GM23338 (cell line): Measurements from ENCODE around the gene SPEF1.

ENCODE experiments used
- CTCF ChIP-seq, 2 experiments: fragments of 200-600 bp in 1 of 2; sonication (generic) in 1 of 2; conservative IDR thresholded peaks; 2 replicates each; pipeline versions ENCODE4 v1.5.1 to v1.6.1; 2016 to 2017; ENCODE audit warnings: antibody characterized with exemption in 2 of 2, low read depth in 2 of 2, mild to moderate bottlenecking in 2 of 2, moderate library complexity in 1 of 2
- EZH2 ChIP-seq: fragments of 200-600 bp; sonication (generic); IDR thresholded peaks from one replicate; pipeline ENCODE4 v1.8.0; 2017; ENCODE audit warnings: antibody characterized with exemption, mild to moderate bottlenecking, low read depth; ENCODE audit not compliant: unreplicated experiment
- EZH2phosphoT487 ChIP-seq: fragments of 200-600 bp; sonication (generic); IDR thresholded peaks from one replicate; pipeline ENCODE4 v1.8.1; 2018; ENCODE audit warnings: antibody characterized with exemption; ENCODE audit not compliant: unreplicated experiment
- POLR2AphosphoS5 ChIP-seq: IDR thresholded peaks from 2 replicates; pipeline ENCODE4 v1.6.1; 2016; ENCODE audit warnings: antibody characterized with exemption, low read depth
- TF ChIP-seq, protein P1 (sequence below): IDR thresholded peaks from 2 replicates; pipeline ENCODE4 v1.6.1; 2016; ENCODE audit warnings: antibody characterized with exemption

GRCh38 chr20:3803854-3804253 is 22.6 kb upstream of the SPEF1 start:
- TF ChIP-seq CTCF (conservative IDR thresholded peaks at IDR 0.05; ENCODE audit: low read depth in 2 of 2) (no peak), EZH2 (no peak), POLR2AphosphoS5 (no peak), EZH2phosphoT487 (no peak)
- TF ChIP-seq, protein P1, sequence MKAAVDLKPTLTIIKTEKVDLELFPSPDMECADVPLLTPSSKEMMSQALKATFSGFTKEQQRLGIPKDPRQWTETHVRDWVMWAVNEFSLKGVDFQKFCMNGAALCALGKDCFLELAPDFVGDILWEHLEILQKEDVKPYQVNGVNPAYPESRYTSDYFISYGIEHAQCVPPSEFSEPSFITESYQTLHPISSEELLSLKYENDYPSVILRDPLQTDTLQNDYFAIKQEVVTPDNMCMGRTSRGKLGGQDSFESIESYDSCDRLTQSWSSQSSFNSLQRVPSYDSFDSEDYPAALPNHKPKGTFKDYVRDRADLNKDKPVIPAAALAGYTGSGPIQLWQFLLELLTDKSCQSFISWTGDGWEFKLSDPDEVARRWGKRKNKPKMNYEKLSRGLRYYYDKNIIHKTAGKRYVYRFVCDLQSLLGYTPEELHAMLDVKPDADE = no peak
